Activated naive CD4-positive, alpha-beta T cell treated with anti-CD3 and anti-CD28 coated beads, Interleukin-2, amount 50 U/mL, for 24 hours (primary cell): ENCODE results near the gene PEX7.
"Not testable (repeated sequence)": the region's sequence is repeated elsewhere in the genome, so short reads cannot be mapped to it uniquely, and the experiment has no call there.

Experiments
- H3K27ac Mint-ChIP-seq: one replicate; pipeline ENCODE4 v1.8.0; 2021; ENCODE audit warnings: mild to moderate bottlenecking, mixed read lengths
- H3K27me3 Mint-ChIP-seq: one replicate; pipeline ENCODE4 v1.8.0; 2021; ENCODE audit warnings: mixed read lengths
- H3K36me3 Mint-ChIP-seq: one replicate; pipeline ENCODE4 v1.8.0; 2021; ENCODE audit warnings: mixed read lengths
- H3K4me1 Mint-ChIP-seq: one replicate; pipeline ENCODE4 v1.8.0; 2021; ENCODE audit warnings: mixed read lengths
- H3K4me3 Mint-ChIP-seq: one replicate; pipeline ENCODE4 v1.8.0; 2021; ENCODE audit warnings: mild to moderate bottlenecking, mixed read lengths
- H3K9me3 Mint-ChIP-seq: one replicate; pipeline ENCODE4 v1.8.0; 2021; ENCODE audit warnings: mixed read lengths

PEX7 gene

GRCh38 chr6:136926383-136926782 lies 104.0 kb downstream of the PEX7 start:
- H3K9me3 Mint-ChIP-seq = no peaks in the 10 kb centered on the region
- no peak overlapping the region for H3K27ac Mint-ChIP-seq
- H3K27me3 Mint-ChIP-seq = peaks cover 21% of the 10 kb centered on the region
- H3K36me3 Mint-ChIP-seq = no peaks in the 10 kb centered on the region
- no peak overlapping the region for H3K4me3 Mint-ChIP-seq
- H3K4me1 Mint-ChIP-seq = peaks cover 9% of the 10 kb centered on the region

DNA sequence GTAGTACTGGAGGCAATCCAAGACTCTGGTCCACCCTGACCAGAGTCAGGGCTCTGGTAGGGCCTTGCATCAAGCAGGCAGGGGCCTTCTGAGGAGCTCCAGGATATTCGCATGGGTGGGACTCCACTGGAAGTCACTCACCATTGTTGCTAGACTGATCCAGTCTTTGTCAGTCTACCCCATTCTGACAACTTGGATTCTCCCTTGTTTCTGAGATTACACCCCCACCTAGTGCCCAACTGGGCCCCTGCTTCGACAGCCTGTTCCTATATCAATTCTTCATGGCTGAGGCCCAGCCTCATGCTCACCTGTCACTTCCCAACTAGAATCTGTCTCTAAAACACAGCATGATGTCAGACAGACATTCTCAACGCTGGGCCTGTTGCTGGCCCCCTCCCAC lies 104.9 kb downstream of the PEX7 start:
- Mint-ChIP-seq H3K27me3 (peaks cover 21% of the 10 kb centered on the region), H3K9me3 (no peaks in the 10 kb centered on the region), H3K4me1 (peaks cover 8% of the 10 kb centered on the region), H3K4me3 (no peak overlapping the region), H3K27ac (no peak overlapping the region), H3K36me3 (no peaks in the 10 kb centered on the region)

GRCh38 chr6:136930528-136930927 lies 108.1 kb downstream of the PEX7 start:
- Mint-ChIP-seq H3K27me3 (peaks cover 22% of the 10 kb centered on the region), H3K4me3 (no peak overlapping the region), H3K4me1 (no peaks in the 10 kb centered on the region), H3K36me3 (no peaks in the 10 kb centered on the region), H3K27ac (no peak overlapping the region), H3K9me3 (no peaks in the 10 kb centered on the region)

- Mint-ChIP-seq H3K36me3 (no peaks in the 10 kb centered on the region), H3K27me3 (peaks cover 25% of the 10 kb centered on the region), H3K4me1 (no peaks in the 10 kb centered on the region), H3K27ac (no peak overlapping the region), H3K9me3 (no peaks in the 10 kb centered on the region), H3K4me3 (no peak overlapping the region)
Measured at GRCh38 chr6:136932599-136932998, 110.2 kb downstream of the PEX7 start.

- H3K9me3 Mint-ChIP-seq = peaks cover 4% of the 10 kb centered on the region
- no peaks in the 10 kb centered on the region for H3K36me3 Mint-ChIP-seq
- no peaks in the 10 kb centered on the region for H3K4me1 Mint-ChIP-seq
- H3K27me3 Mint-ChIP-seq = peaks cover 3% of the 10 kb centered on the region
- no peak overlapping the region for H3K4me3 Mint-ChIP-seq
- H3K27ac Mint-ChIP-seq = no peak overlapping the region
Measured at GRCh38 chr6:136945072-136945471, 122.7 kb downstream of the PEX7 start.

GRCh38 chr6:136945711-136946121 lies 123.3 kb downstream of the PEX7 start:
- no peaks in the 10 kb centered on the region for H3K4me1 Mint-ChIP-seq
- H3K9me3 Mint-ChIP-seq = peaks cover 4% of the 10 kb centered on the region
- H3K27ac Mint-ChIP-seq = no peak overlapping the region
- H3K4me3 Mint-ChIP-seq = no peak overlapping the region
- no peaks in the 10 kb centered on the region for H3K36me3 Mint-ChIP-seq
- peaks cover 3% of the 10 kb centered on the region for H3K27me3 Mint-ChIP-seq

DNA sequence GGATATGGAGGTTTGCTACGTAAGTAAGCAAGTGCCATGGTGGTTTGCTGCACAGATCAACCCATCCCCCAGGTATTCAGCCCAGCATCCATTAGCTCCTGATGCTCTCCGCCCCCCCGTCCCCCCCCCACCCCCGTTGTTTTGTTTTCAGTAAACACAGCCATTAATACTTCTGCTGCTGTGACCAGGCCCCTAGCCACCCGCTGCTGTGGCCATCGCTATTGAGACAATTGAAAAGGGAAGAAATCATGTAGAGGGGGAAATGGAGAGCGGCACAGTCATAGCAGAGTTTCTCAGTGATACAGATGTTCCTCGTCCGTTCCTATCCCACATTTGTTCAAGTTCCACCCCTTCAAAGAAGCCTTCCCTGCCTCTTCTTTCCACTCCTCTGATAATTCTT lies 124.6 kb downstream of the PEX7 start:
- Mint-ChIP-seq H3K27ac (no peak overlapping the region), H3K36me3 (no peaks in the 10 kb centered on the region), H3K4me1 (no peaks in the 10 kb centered on the region), H3K4me3 (no peak overlapping the region), H3K9me3 (no peaks in the 10 kb centered on the region), H3K27me3 (peaks cover 3% of the 10 kb centered on the region)

GRCh38 chr6:136949957-136950356 lies 127.6 kb downstream of the PEX7 start:
- H3K27ac Mint-ChIP-seq, H3K27me3 Mint-ChIP-seq, H3K36me3 Mint-ChIP-seq, H3K9me3 Mint-ChIP-seq, H3K4me3 Mint-ChIP-seq, H3K4me1 Mint-ChIP-seq: not testable (repeated sequence)

DNA sequence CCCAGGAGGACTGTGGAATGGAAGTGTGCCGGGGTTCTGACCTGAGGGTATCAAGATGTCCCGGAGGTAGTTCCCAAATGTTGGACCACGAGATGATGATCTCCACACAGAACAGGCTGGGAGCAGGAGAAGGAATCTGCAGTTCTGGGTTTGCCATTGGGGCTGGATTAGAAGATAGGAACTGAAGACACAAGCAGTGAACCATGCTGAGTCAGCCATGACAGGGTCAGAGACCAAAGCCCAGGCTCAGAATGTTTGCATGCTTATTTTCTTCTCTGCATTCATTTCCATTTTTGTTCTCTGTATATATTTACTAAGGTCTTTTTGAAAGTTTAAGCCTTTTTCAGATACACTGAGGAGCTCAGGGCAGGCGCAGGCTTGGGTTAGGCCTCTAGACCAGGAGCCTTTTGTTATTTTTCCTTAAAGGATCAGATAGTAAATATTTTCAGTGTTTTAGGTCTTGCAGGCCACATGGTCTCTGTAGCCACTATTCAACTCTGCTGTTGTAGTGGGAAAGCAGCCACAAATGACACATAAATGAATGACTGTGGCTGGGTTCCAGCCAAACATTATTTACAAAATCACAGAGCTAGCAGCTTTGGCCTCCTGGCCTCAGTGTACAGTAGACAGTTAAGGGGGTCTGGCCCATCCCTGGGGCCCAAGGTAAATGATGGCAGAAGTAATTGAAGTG lies 128.2 kb downstream of the PEX7 start:
- Mint-ChIP-seq H3K27ac (no peak overlapping the region), H3K36me3 (no peaks in the 10 kb centered on the region), H3K4me3 (no peak overlapping the region), H3K27me3 (peaks cover 1% of the 10 kb centered on the region), H3K9me3 (no peaks in the 10 kb centered on the region), H3K4me1 (no peaks in the 10 kb centered on the region)

GRCh38 chr6:136952714-136953260 lies 130.4 kb downstream of the PEX7 start:
- Mint-ChIP-seq H3K36me3 (no peaks in the 10 kb centered on the region), H3K4me1 (peaks cover 7% of the 10 kb centered on the region), H3K4me3 (no peak overlapping the region), H3K27me3 (peaks cover 5% of the 10 kb centered on the region), H3K27ac (no peak overlapping the region), H3K9me3 (no peaks in the 10 kb centered on the region)

DNA sequence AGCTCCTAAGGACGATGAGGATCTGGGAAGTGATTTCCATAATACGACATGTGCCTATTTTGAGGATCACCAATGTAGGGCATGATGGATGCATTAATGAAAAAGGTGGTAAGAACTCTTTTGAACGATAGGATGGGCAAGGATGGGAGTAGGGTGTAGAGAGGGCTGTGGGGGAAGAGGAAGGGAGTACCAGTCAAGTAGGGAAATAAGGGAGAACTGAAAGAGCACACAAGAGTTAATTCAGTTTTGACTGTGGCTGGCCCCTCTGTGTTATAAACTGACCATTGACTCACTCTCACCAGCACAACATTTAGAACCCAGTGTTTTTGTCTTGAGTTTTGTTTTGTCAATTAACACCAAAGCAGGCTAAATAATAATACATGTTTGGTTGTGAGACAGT lies 132.7 kb downstream of the PEX7 start:
- Mint-ChIP-seq H3K36me3 (no peaks in the 10 kb centered on the region), H3K4me3 (no peak overlapping the region), H3K27ac (no peak overlapping the region), H3K9me3 (no peaks in the 10 kb centered on the region), H3K4me1 (peaks cover 7% of the 10 kb centered on the region), H3K27me3 (peaks cover 8% of the 10 kb centered on the region)

GRCh38 chr6:136956590-136957544 lies 134.5 kb downstream of the PEX7 start:
- no peak overlapping the region for H3K27ac Mint-ChIP-seq
- peaks cover 8% of the 10 kb centered on the region for H3K27me3 Mint-ChIP-seq
- no peaks in the 10 kb centered on the region for H3K9me3 Mint-ChIP-seq
- H3K4me3 Mint-ChIP-seq = no peak overlapping the region
- H3K36me3 Mint-ChIP-seq = no peaks in the 10 kb centered on the region
- H3K4me1 Mint-ChIP-seq = peaks cover 7% of the 10 kb centered on the region

GRCh38 chr6:136958168-136958567 lies 135.8 kb downstream of the PEX7 start:
- Mint-ChIP-seq H3K9me3 (no peaks in the 10 kb centered on the region), H3K27ac (no peak overlapping the region), H3K4me3 (no peak overlapping the region), H3K4me1 (peaks cover 7% of the 10 kb centered on the region), H3K36me3 (no peaks in the 10 kb centered on the region), H3K27me3 (peaks cover 8% of the 10 kb centered on the region)

DNA sequence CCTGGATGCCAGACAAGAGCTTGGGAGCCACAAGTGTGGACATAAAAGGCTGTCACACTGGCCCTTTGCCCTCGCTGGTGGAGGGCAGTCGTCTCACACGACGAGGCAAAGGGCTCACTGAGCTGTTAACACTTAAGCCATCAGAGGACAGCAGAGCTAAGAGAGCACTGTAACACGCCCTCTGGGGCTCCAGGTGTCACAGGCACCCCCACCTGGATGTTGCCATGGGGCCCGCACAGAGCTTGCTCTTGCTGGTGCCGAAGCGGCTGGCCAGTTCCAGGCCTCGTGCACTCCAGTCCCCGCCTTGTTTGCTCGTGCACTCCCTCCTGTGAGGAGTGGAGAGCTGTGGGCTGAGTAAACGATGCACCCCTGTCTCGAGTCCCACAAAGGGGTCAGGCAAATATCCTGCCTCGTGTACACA lies 137.1 kb downstream of the PEX7 start:
- Mint-ChIP-seq H3K36me3 (no peaks in the 10 kb centered on the region), H3K9me3 (no peaks in the 10 kb centered on the region), H3K4me3 (no peak overlapping the region), H3K4me1 (peaks cover 7% of the 10 kb centered on the region), H3K27me3 (peaks cover 12% of the 10 kb centered on the region), H3K27ac (no peak overlapping the region)

GRCh38 chr6:136959935-136960334 lies 137.5 kb downstream of the PEX7 start:
- H3K4me3 Mint-ChIP-seq, H3K27ac Mint-ChIP-seq, H3K36me3 Mint-ChIP-seq, H3K4me1 Mint-ChIP-seq, H3K9me3 Mint-ChIP-seq: not testable (repeated sequence)
- peaks cover 12% of the 10 kb centered on the region for H3K27me3 Mint-ChIP-seq

- Mint-ChIP-seq H3K9me3 (no peaks in the 10 kb centered on the region), H3K36me3 (no peaks in the 10 kb centered on the region), H3K4me1 (peaks cover 7% of the 10 kb centered on the region), H3K4me3 (no peak overlapping the region), H3K27me3 (peaks cover 11% of the 10 kb centered on the region), H3K27ac (no peak overlapping the region)
Measured at GRCh38 chr6:136960781-136961180, 138.4 kb downstream of the PEX7 start.
